HL-60 (cell line): ENCODE measurements around the gene FBXL7.

Source experiments
- CTCF ChIP-seq: IDR thresholded peaks from one replicate; pipeline ENCODE4 v1.5.1; 2011; ENCODE audit warnings: low read length, control low read depth, inconsistent platforms; ENCODE audit not compliant: insufficient read depth
- TF ChIP-seq, protein P1 (sequence below): IDR thresholded peaks from 2 replicates; pipeline ENCODE4 v1.6.1; 2012; ENCODE audit warnings: low read depth; ENCODE audit not compliant: insufficient replicate concordance

DNA sequence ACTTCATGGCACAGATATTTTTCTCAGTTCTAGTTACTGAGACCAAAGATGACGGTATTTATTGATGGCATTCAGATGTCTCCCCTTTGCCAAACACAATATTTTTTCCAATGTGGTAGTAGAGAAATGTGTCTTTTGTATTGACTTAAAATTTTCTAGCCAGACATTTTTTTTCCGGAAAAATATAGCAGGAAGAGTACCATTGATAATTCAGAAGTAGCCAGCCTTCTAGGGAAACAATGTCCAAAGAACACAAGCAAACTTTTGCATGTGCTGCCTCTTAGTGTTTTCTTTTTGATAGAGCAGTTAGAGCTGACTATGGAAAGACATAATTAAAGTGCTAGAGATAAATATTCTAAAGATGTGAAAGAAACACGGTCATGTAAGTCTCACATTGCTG is 448.2 kb downstream of the FBXL7 start:
- no peak for TF ChIP-seq CTCF
- TF ChIP-seq, protein P1, sequence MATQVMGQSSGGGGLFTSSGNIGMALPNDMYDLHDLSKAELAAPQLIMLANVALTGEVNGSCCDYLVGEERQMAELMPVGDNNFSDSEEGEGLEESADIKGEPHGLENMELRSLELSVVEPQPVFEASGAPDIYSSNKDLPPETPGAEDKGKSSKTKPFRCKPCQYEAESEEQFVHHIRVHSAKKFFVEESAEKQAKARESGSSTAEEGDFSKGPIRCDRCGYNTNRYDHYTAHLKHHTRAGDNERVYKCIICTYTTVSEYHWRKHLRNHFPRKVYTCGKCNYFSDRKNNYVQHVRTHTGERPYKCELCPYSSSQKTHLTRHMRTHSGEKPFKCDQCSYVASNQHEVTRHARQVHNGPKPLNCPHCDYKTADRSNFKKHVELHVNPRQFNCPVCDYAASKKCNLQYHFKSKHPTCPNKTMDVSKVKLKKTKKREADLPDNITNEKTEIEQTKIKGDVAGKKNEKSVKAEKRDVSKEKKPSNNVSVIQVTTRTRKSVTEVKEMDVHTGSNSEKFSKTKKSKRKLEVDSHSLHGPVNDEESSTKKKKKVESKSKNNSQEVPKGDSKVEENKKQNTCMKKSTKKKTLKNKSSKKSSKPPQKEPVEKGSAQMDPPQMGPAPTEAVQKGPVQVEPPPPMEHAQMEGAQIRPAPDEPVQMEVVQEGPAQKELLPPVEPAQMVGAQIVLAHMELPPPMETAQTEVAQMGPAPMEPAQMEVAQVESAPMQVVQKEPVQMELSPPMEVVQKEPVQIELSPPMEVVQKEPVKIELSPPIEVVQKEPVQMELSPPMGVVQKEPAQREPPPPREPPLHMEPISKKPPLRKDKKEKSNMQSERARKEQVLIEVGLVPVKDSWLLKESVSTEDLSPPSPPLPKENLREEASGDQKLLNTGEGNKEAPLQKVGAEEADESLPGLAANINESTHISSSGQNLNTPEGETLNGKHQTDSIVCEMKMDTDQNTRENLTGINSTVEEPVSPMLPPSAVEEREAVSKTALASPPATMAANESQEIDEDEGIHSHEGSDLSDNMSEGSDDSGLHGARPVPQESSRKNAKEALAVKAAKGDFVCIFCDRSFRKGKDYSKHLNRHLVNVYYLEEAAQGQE, result no peak
